Effector memory CD4-positive, alpha-beta T cell (primary cell): ENCODE measurements around the gene ZNF718.
A peak's percentile ranks its signal among the peaks of the same experiment; 100 is the strongest.
"Not testable (repeated sequence)": the region's sequence is repeated elsewhere in the genome, so short reads cannot be mapped to it uniquely, and the experiment has no call there.

ENCODE experiments used
- DNase-seq, 3 donors: peaks; one replicate each; pipeline ENCODE4 v3.0.0-alpha.2; 2020
- H3K27ac ChIP-seq: 2 replicates; pipeline ENCODE4 v1.7.0; 2013; ENCODE audit warnings: mild to moderate bottlenecking, low read length, moderate library complexity; ENCODE audit not compliant: insufficient read depth, poor library complexity, severe bottlenecking
- H3K27me3 ChIP-seq: replicated peaks from 2 replicates; pipeline ENCODE4 v1.7.0; 2013; ENCODE audit warnings: mild to moderate bottlenecking, low read length; ENCODE audit not compliant: insufficient read depth, control insufficient read depth, poor library complexity, severe bottlenecking
- H3K36me3 ChIP-seq: 2 replicates; pipeline ENCODE4 v1.7.0; 2013; ENCODE audit warnings: mild to moderate bottlenecking, low read length, moderate library complexity; ENCODE audit not compliant: control insufficient read depth, insufficient read depth
- H3K4me1 ChIP-seq: 2 replicates; pipeline ENCODE4 v1.7.0; 2013; ENCODE audit warnings: low read length, mild to moderate bottlenecking; ENCODE audit not compliant: control insufficient read depth, insufficient read depth, poor library complexity, severe bottlenecking
- H3K4me3 ChIP-seq: 2 replicates; pipeline ENCODE4 v1.7.0; 2013; ENCODE audit warnings: low read length, low read depth, mild to moderate bottlenecking; ENCODE audit not compliant: insufficient read depth, poor library complexity, severe bottlenecking
- H3K9me3 ChIP-seq: 2 replicates; pipeline ENCODE4 v1.7.0; 2013; ENCODE audit warnings: mild to moderate bottlenecking, low read length, moderate library complexity; ENCODE audit not compliant: control insufficient read depth

Gene ZNF718

DNA sequence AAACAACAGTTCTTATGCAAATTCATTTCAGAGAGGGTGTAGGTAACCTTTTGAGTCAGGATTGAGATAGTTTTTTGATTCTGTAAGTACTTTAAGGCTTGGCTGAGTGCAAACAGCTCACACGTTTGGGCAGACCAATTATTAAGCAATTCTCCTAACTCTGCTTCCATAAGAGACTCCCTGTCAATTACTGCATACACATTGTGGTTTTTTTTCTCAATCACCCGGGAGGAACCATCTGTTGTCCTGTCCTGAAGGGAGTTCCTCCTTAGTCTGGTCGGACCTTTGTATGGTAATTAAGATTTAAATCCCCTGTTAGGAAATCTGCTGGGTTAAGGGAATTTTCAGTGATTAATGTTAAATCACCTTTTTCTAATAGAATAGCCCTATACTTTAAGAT lies 70.9 kb downstream of the ZNF718 start:
- not testable (repeated sequence) for DNase-seq, H3K27ac ChIP-seq, H3K27me3 ChIP-seq, H3K36me3 ChIP-seq, H3K4me1 ChIP-seq, H3K4me3 ChIP-seq
- H3K9me3 ChIP-seq = peaks cover 14% of the 10 kb centered on the region

DNA sequence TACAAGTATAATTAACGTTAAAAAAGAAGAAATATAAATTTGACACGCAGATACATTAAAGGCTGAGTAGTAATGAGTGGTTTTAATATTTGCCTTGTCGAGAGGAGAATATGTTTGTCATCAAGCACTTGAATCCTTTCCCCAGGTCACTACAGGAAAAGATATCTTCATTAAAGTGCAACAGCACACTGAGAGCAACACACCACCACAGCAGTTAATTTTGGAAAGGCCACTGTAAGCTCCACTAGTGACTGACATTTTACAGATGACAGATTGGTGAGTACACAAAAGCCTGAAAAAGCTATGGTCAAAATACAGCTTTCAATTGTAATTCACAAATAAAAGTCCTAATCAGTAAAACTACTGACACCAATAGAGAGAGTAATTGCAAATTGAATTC lies 76.6 kb downstream of the ZNF718 start:
- no peak for DNase-seq
- no peaks in the 10 kb centered on the region for H3K4me1 ChIP-seq
- H3K4me3 ChIP-seq = no peak overlapping the region
- peaks cover 24% of the 10 kb centered on the region for H3K9me3 ChIP-seq
- H3K27me3 ChIP-seq = no peaks in the 10 kb centered on the region
- no peak overlapping the region for H3K27ac ChIP-seq
- H3K36me3 ChIP-seq = no peaks in the 10 kb centered on the region

DNA sequence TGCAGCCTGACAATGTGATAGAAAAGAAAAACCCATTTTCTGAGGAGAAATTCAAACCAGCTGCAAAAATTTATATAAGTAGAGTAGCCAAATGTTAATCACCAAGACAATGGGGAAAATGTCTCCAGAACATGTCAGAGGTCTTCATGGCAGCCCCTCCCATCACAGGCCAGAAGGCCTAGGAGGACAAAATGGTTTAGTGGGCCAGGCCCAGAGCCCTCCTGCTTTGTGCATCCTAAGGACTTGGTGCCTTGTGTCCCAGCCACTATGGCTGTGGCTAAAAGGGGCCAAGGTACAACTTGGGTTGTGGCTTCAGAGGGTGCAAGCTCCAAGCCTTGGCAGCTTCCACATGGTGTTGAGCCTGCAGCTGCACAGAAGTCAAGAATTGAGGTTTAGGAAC lies 78.5 kb downstream of the ZNF718 start:
- not testable (repeated sequence) for H3K36me3 ChIP-seq, H3K4me1 ChIP-seq, H3K4me3 ChIP-seq, H3K27me3 ChIP-seq, H3K27ac ChIP-seq, DNase-seq
- peaks cover 21% of the 10 kb centered on the region for H3K9me3 ChIP-seq

DNA sequence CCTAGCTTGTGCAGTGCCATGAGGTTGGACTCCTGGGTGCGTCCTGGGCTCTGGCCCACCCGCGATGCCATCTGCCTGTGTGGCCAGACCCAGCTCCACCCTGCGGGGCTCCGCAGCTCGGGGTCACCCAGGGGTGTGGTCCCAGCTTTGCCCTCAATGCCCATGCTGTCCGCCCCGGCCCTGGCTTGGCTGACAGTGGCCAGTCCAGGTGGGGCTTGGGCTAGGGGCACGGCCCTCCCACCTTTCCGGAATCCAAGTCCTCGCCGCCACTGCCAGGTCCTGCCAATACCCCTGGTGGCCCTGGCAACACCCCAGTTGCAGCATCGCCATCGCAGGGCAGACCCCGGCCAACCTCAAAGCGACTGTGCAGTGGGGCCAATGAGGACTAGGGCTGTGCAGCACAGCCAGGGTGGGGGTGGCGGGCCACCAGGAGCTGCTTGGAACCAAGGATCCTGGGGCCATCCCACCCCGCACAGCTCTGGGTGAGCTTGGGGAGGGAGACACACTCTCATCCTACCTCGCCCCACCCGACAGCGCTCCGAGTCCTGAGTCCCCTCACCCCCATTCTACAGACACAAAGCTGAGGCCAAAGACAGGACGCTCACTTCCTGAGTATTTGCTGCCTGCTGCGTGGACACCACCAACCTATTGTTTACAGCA lies 80.9 kb downstream of the ZNF718 start:
- Histone ChIP-seq H3K4me1 (no peaks in the 10 kb centered on the region), H3K27me3 (no peaks in the 10 kb centered on the region), H3K27ac (no peak overlapping the region), H3K4me3 (no peak overlapping the region), H3K36me3 (no peaks in the 10 kb centered on the region), H3K9me3 (peaks cover 22% of the 10 kb centered on the region)
- no peak for DNase-seq

DNA sequence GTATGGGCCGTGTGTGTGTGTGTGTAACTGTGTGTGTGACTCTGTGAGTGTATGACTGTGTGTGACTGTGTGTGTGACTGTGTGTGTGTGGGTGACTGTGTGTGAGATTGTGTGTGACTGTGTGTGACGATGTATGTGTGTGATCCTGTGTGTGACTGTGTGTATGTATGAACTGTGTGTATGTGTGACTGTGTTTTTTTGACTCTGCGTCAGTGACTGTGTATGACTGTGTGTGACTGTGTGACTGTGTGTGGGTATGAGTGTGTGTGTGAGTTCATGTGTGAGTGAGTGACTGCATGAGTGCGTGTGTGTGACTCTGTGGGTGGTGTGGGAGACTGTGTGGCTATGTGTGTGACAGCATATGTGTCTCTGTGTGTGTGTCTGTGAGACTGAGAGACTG lies 81.8 kb downstream of the ZNF718 start:
- H3K27ac ChIP-seq = no peak overlapping the region
- H3K36me3 ChIP-seq = no peaks in the 10 kb centered on the region
- peaks cover 29% of the 10 kb centered on the region for H3K9me3 ChIP-seq
- no peaks in the 10 kb centered on the region for H3K27me3 ChIP-seq
- no peak for DNase-seq
- no peak overlapping the region for H3K4me3 ChIP-seq
- peaks cover under 1% of the 10 kb centered on the region for H3K4me1 ChIP-seq

DNA sequence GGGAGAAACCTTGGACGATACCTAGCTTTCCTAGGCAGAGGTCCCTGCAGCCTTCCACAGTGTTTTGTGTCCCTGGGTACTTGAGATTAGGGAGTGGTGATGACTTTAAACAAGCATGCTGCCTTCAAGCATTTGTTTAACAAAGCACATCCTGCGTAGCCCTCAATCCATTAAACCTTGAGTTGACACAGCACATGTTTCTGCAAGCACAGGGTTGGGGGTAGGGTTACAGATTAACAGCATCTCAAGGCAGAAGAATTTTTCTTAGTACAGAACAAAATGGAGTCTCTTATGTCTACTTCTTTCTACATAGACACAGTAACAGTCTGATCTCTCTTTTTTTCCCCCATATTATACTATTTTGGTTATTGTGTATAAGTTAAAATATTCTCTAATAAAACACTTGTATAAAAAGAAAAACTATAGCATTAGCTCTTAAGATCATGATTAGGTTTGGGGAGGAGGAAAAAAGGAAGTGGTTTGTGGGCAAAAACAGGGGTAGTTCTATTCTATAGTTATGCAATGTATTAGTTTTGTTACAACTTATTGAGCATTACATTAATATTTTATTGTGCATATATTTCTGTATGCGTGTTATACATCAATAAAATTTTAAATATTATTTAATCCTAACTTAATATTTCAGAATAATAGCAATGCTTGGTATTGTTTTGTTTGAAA lies 84.3 kb downstream of the ZNF718 start:
- H3K36me3 ChIP-seq, H3K27ac ChIP-seq, H3K4me1 ChIP-seq, H3K27me3 ChIP-seq, H3K4me3 ChIP-seq, DNase-seq: not testable (repeated sequence)
- peaks cover 21% of the 10 kb centered on the region for H3K9me3 ChIP-seq

DNA sequence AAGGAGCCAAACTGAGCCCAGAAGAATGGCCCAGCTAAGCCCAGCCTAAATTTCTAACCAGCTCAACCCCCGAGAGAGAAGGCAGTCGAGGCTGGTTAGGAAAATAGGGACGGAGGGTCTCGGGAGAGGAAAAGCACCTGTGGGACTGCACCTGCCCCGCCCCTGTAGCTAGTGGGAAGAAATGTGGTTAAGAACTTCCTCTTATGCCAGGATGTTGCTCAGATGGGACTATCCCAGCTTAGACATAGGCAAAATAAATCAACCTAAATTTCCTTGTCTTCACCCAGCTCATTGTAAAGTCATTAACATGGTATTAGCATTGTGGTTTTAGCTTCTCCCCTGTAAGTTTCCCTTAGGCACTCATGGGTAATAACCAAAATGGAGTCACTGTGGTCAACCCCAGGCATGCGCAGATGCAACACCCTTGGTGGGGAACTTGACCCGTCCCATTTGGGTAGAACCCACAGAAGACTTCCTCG lies 86.8 kb downstream of the ZNF718 start:
- Histone ChIP-seq H3K4me3 (no peak overlapping the region), H3K27me3 (no peaks in the 10 kb centered on the region), H3K27ac (no peak overlapping the region), H3K4me1 (peaks cover 4% of the 10 kb centered on the region), H3K9me3 (peaks cover 18% of the 10 kb centered on the region), H3K36me3 (no peaks in the 10 kb centered on the region)
- DNase-seq = no peak

DNA sequence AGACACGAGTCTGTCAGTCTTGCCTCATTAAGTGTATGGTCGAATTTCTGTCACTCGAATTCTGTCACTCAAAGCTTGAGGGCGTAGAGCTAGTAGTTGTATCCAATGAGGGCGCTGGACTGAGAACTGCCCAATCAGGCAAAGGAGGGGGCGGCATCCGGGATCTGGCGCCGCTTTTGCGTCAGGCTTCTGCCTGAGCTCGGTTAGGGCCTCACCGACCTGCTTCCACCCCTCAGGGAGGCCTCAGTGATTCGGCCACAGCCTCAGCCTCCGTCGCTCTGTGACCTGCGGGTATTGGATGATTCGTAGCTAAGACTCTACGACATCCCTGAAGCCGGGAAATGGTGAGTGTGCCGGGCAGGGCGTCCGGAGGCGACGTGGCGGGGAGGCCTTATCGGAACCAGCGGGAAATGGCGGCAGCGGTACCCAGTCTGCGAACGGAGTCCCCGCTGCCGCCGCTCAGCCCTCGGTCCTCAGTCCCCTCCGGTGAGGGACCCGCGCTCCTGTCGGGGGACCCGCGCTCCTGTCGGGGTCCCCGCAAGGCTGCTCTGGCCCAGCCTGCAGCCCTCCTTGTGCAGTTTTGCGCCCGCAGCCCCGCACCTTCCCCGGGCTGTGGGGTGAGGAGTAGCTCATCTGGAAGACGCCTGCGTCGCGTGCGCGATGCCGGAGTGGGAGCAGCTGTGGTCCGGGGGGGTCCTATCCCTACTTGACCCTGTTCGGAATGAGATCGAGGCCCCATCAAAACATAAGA lies 88.3 kb downstream of the ZNF718 start:
- peaks cover 18% of the 10 kb centered on the region for H3K9me3 ChIP-seq
- H3K4me3 ChIP-seq = peak overlapping the region; percentile 11
- peaks cover 4% of the 10 kb centered on the region for H3K4me1 ChIP-seq
- H3K36me3 ChIP-seq = no peaks in the 10 kb centered on the region
- no peak for DNase-seq
- H3K27ac ChIP-seq = no peak overlapping the region
- H3K27me3 ChIP-seq = no peaks in the 10 kb centered on the region

DNA sequence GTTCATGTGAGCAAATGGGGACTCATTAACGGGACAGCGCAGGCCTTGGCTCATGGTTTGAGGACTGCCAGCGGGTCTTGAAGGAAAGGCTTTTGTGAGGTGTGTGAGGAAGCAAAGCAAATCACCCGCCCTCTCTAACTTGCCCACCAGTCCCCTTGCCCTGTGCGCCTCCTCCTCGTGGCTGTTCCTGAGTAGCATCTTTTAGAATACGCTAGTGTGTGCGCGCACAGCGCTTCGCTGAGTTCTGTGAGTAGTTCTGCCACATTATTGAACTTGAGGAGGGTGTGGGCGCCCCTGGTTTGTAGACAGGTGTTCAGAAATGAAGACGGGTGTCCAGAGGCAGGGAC lies 88.9 kb downstream of the ZNF718 start:
- not testable (repeated sequence) for DNase-seq, H3K27me3 ChIP-seq, H3K36me3 ChIP-seq, H3K4me3 ChIP-seq, H3K4me1 ChIP-seq, H3K27ac ChIP-seq
- peaks cover 18% of the 10 kb centered on the region for H3K9me3 ChIP-seq
